B cell (primary cell): Measurements from ENCODE around the gene COL11A2. TPM values are rescaled to one million over a fixed set of nuclear protein-coding genes. Genes with fewer than 3 reads are reported as not detected.
"Not testable (repeated sequence)": the region's sequence is repeated elsewhere in the genome, so short reads cannot be mapped to it uniquely, and the experiment has no call there.

Experiments
- ATAC-seq: fragments of 200-7000 bp; cut with Tn5 transposase; one replicate; pipeline ENCODE4 v1.10.0; 2021; ENCODE audit warnings: low read depth, mild to moderate bottlenecking, moderate number of reproducible peaks, moderate library complexity
- CTCF ChIA-PET: fragments of 350-600 bp; sonication (Branson Sonifier 250); formaldehyde crosslinking; loops from one replicate; lab custom pipeline; 2021; ENCODE audit warnings: antibody characterized with exemption, inconsistent platforms; lab: Charles Lee
- POLR2A ChIA-PET: fragments of 350-600 bp; sonication (Branson Sonifier 250); formaldehyde crosslinking; loops from one replicate; lab custom pipeline; 2021; ENCODE audit warnings: antibody characterized with exemption; lab: Charles Lee
- DNase-seq: peaks from one replicate; pipeline ENCODE4 v3.0.0; 2013
- H2AFZ ChIP-seq: 2 replicates; pipeline ENCODE4 v1.6.1; 2012; ENCODE audit warnings: mild to moderate bottlenecking, low read depth, low read length; ENCODE audit not compliant: insufficient read depth, poor library complexity, severe bottlenecking
- H3K27ac ChIP-seq, 2 donors: 1 replicate in 1 of 2; 2 replicates in 1 of 2; pipeline ENCODE4 v1.5.1; 2012 to 2013; ENCODE audit warnings: low read length in 2 of 2, mild to moderate bottlenecking in 2 of 2, moderate library complexity in 1 of 2
- H3K27me3 ChIP-seq, 4 experiments: fragments of 200-600 bp in 1 of 4; sonication (generic) in 1 of 4; replicated peaks in 1 of 4; 1 replicate in 2 of 4; 2 replicates in 2 of 4; pipeline versions ENCODE4 v1.6.1 to v1.7.0; 2013 to 2016; ENCODE audit warnings: low read length in 3 of 4, mild to moderate bottlenecking in 2 of 4, mixed read lengths in 1 of 4, moderate library complexity in 1 of 4; ENCODE audit not compliant: insufficient read depth in 4 of 4, control insufficient read depth in 3 of 4; ENCODE audit errors: control extremely low read depth in 1 of 4
- H3K36me3 ChIP-seq, 2 experiments: replicated peaks in 1 of 2; 1 replicate in 1 of 2; 2 replicates in 1 of 2; pipeline versions ENCODE4 v1.6.1 to v1.7.1; 2013; ENCODE audit warnings: low read length in 1 of 2; ENCODE audit not compliant: insufficient read depth in 2 of 2, control insufficient read depth in 1 of 2; ENCODE audit errors: control extremely low read depth in 1 of 2, extremely low read depth in 1 of 2
- H3K4me1 ChIP-seq, 2 donors: fragments of 200-600 bp in 1 of 2; sonication (generic) in 1 of 2; 1 replicate in 1 of 2; 2 replicates in 1 of 2; pipeline versions ENCODE4 v1.5.1 to v1.6.1; 2013 to 2017; ENCODE audit warnings: low read length in 2 of 2; ENCODE audit not compliant: control insufficient read depth in 2 of 2, insufficient read depth in 2 of 2
- H3K4me2 ChIP-seq: replicated peaks from 2 replicates; pipeline ENCODE3; 2012; ENCODE audit warnings: mild to moderate bottlenecking, low read depth, low read length; ENCODE audit not compliant: poor library complexity, severe bottlenecking
- H3K4me3 ChIP-seq, 5 experiments: fragments of 200-600 bp in 1 of 5; sonication (generic) in 1 of 5; 1 replicate in 3 of 5; 2 replicates in 2 of 5; pipeline versions ENCODE4 v1.5.1 to v1.7.0; 2011 to 2016; ENCODE audit warnings: low read length in 4 of 5, mild to moderate bottlenecking in 4 of 5, low read depth in 2 of 5, control low read depth in 1 of 5, moderate library complexity in 1 of 5; ENCODE audit not compliant: insufficient read depth in 1 of 5; ENCODE audit errors: control extremely low read depth in 1 of 5, extremely low read depth in 1 of 5
- H3K79me2 ChIP-seq: fragments of 200-600 bp; sonication (generic); one replicate; pipeline ENCODE4 v1.6.0; 2016; ENCODE audit warnings: low read length; ENCODE audit not compliant: control insufficient read depth, insufficient read depth
- H3K9ac ChIP-seq: fragments of 200-600 bp; sonication (generic); 2 replicates; pipeline ENCODE4 v1.6.1; 2017; ENCODE audit warnings: mild to moderate bottlenecking, low read length, moderate library complexity
- H3K9me3 ChIP-seq, 3 donors: one replicate each; pipeline versions ENCODE4 v1.6.1 to v1.7.1; 2013; ENCODE audit warnings: low read length in 2 of 3; ENCODE audit not compliant: control insufficient read depth in 2 of 3, insufficient read depth in 1 of 3; ENCODE audit errors: control extremely low read depth in 1 of 3
- H4K20me1 ChIP-seq: 2 replicates; pipeline ENCODE4 v1.6.0; 2012; ENCODE audit warnings: mild to moderate bottlenecking, low read length; ENCODE audit not compliant: insufficient read depth, control insufficient read depth, poor library complexity, severe bottlenecking
- H3K27ac Mint-ChIP-seq: one replicate; pipeline ENCODE4 v1.8.0; 2021; ENCODE audit warnings: mixed read lengths
- H3K27me3 Mint-ChIP-seq: one replicate; pipeline ENCODE4 v1.8.0; 2021; ENCODE audit warnings: mixed read lengths
- H3K4me1 Mint-ChIP-seq: one replicate; pipeline ENCODE4 v1.8.0; 2021; ENCODE audit warnings: mixed read lengths
- H3K4me3 Mint-ChIP-seq: one replicate; pipeline ENCODE4 v1.8.0; 2021; ENCODE audit warnings: mixed read lengths
- H3K9me3 Mint-ChIP-seq: one replicate; pipeline ENCODE4 v1.8.0; 2022; ENCODE audit warnings: mixed read lengths; ENCODE audit not compliant: insufficient read depth
- CTCF ChIP-seq: fragments of 200-600 bp; IDR thresholded peaks from one replicate; pipeline ENCODE4 v1.8.0; 2022; ENCODE audit warnings: antibody characterized with exemption, mild to moderate bottlenecking
- EZH2 ChIP-seq: IDR thresholded peaks from 2 replicates; pipeline ENCODE4 v1.6.1; 2012; ENCODE audit warnings: borderline replicate concordance, low read depth, mild to moderate bottlenecking, moderate library complexity, low read length; ENCODE audit not compliant: insufficient read depth, poor library complexity, severe bottlenecking
- WGBS: methylation state at CpG from one replicate; pipeline ENCODE4 v1.1.5; 2013; ENCODE audit warnings: missing lambda C conversion rate; ENCODE audit not compliant: insufficient coverage; 5-methylcytosine and 5-hydroxymethylcytosine counted together
- intact Hi-C: fragments of 100-400 bp; cut with micrococcal nuclease; formaldehyde crosslinking; loops from one replicate; pipeline ENCODE4 v1.10.0; 2022
- polyA plus RNA-seq: library from polyadenylated mRNA; depleted of rRNA; stranded (reverse); fragments of >200 nt; gene quantifications from 2 replicates; pipeline ENCODE4 v1.2.3, GENCODE V29; 2012
- total RNA-seq, 2 donors: library from RNA; stranded (reverse); fragments of 120-200 nt in 1 of 2; gene quantifications; 1 replicate in 1 of 2; 2 replicates in 1 of 2; pipeline versions ENCODE4 v1.2.3 to v1.2.4, GENCODE V29; 2013 to 2022

COL11A2 gene
- total and polyA plus RNA-seq, 2 donors (not counting 1 experiment from before 2014, with no cell fraction given), result 0.39 to 0.82 TPM

- no peaks in the 10 kb centered on the region for H3K36me3 ChIP-seq
- H3K4me2 ChIP-seq, result no peak overlapping the region
- intact Hi-C loops, result no loop called here
- Mint-ChIP-seq H3K9me3 (peaks cover 4% of the 10 kb centered on the region), H3K4me3 (no peak overlapping the region), H3K4me1 (no peaks in the 10 kb centered on the region), H3K27me3 (peaks cover 12% of the 10 kb centered on the region), H3K27ac (no peak overlapping the region)
- POLR2A ChIA-PET, result no interaction called here
- H3K4me3 ChIP-seq, result no peak overlapping the region
- H2AFZ ChIP-seq, result no peak overlapping the region
- peaks cover 0 to 11% (median 7%) of the 10 kb centered on the region in 3 donors for H3K9me3 ChIP-seq
- H3K27ac ChIP-seq, result no peak overlapping the region
- H3K4me1 ChIP-seq, result no peaks in the 10 kb centered on the region
- DNase-seq (no peak), ATAC-seq (no peak)
- CTCF ChIA-PET, result interaction anchor here (0.8 to 2.6 kb wide), 9 partner anchors 11 to 170 kb away, joined by 3 to 9 read pairs (median 4); no protein-coding TSS in a partner anchor
- peaks cover 0 to 9% (median under 1%) of the 10 kb centered on the region in 4 experiments for H3K27me3 ChIP-seq
- 85% methylated on average over 4 of the region's 4 CpGs for WGBS
- no peaks in the 10 kb centered on the region for H3K79me2 ChIP-seq
- H4K20me1 ChIP-seq, result no peaks in the 10 kb centered on the region
- H3K9ac ChIP-seq, result no peak overlapping the region
- TF ChIP-seq EZH2 (no peak), CTCF (no peak)
These were observed 37.9 kb downstream of the COL11A2 start for GRCh38 chr6:33154349-33154748.

GRCh38 chr6:33151050-33151449, 41.2 kb downstream of the COL11A2 start:
- TF ChIP-seq EZH2 (no peak), CTCF (no peak)
- Histone ChIP-seq H3K4me1 (no peaks in the 10 kb centered on the region), H3K4me3 (no peak overlapping the region), H2AFZ (no peak overlapping the region), H3K36me3 (no peaks in the 10 kb centered on the region), H3K27ac (no peak overlapping the region), H3K27me3 (peaks cover 0 to 7% (median 3%) of the 10 kb centered on the region in 4 experiments), H4K20me1 (no peaks in the 10 kb centered on the region), H3K4me2 (no peak overlapping the region), H3K79me2 (no peaks in the 10 kb centered on the region), H3K9me3 (peaks cover 0 to 11% (median 7%) of the 10 kb centered on the region in 3 donors), H3K9ac (no peak overlapping the region)
- 0% methylated on average over 1 of the region's 1 CpG for WGBS
- CTCF ChIA-PET, result interaction anchor here (0.5 to 7.8 kb wide), 8 partner anchors 8 to 1440 kb away, joined by 3 to 122 read pairs (median 14); partner anchors contain the start of gene HLA-DOA
- Mint-ChIP-seq H3K4me3 (no peak overlapping the region), H3K27me3 (peaks cover 12% of the 10 kb centered on the region), H3K9me3 (peaks cover 4% of the 10 kb centered on the region), H3K27ac (no peak overlapping the region), H3K4me1 (peaks cover 4% of the 10 kb centered on the region)
- intact Hi-C loops, result no loop called here
- POLR2A ChIA-PET, result no interaction called here
- ATAC-seq (no peak), DNase-seq (peak; percentile 44)

GRCh38 chr6:33150560-33150959, 41.7 kb downstream of the COL11A2 start:
- H3K79me2 ChIP-seq, H3K27me3 ChIP-seq, H3K4me1 Mint-ChIP-seq, H4K20me1 ChIP-seq, H3K9ac ChIP-seq, H3K36me3 ChIP-seq, DNase-seq, H3K4me3 ChIP-seq, H3K4me1 ChIP-seq, ATAC-seq, H3K27ac Mint-ChIP-seq, intact Hi-C loops, H3K9me3 Mint-ChIP-seq, H3K27ac ChIP-seq, H3K4me2 ChIP-seq, H2AFZ ChIP-seq, POLR2A ChIA-PET, H3K4me3 Mint-ChIP-seq: not testable (repeated sequence)
- 83% methylated on average over 1 of the region's 3 CpGs for WGBS
- H3K27me3 Mint-ChIP-seq, result peaks cover 12% of the 10 kb centered on the region
- CTCF ChIA-PET, result interaction anchor here (0.5 to 7.8 kb wide), 16 partner anchors 9 to 1439 kb away, joined by 3 to 122 read pairs (median 8); partner anchors contain the start of genes HLA-DOA and HSD17B8
- peaks cover 0 to 11% (median 7%) of the 10 kb centered on the region in 3 donors for H3K9me3 ChIP-seq
